WTC11 (cell line): ENCODE data around the gene KCNIP4. TPM values are rescaled to one million over a fixed set of nuclear protein-coding genes. Genes with fewer than 3 reads are reported as not detected.

Experiments
- ATAC-seq: fragments of 200-7000 bp; cut with Tn5 transposase; 2 replicates; pipeline ENCODE4 v1.10.0; 2021; ENCODE audit warnings: mild to moderate bottlenecking, moderate library complexity
- CTCF ChIA-PET: fragments of 300-600 bp; sonication (Branson Sonifier 250); formaldehyde crosslinking; loops from one replicate; lab custom pipeline; 2021; ENCODE audit warnings: antibody characterized with exemption; lab: Charles Lee
- POLR2A ChIA-PET: fragments of 350-600 bp; sonication (Branson Sonifier 250); formaldehyde crosslinking; loops from one replicate; lab custom pipeline; 2021; ENCODE audit warnings: antibody characterized with exemption; lab: Charles Lee
- DNase-seq: peaks from one replicate; pipeline ENCODE4 v3.0.0; 2021; ENCODE audit warnings: low spot score
- H3K27ac Mint-ChIP-seq: 2 replicates; pipeline ENCODE4 v1.8.0; 2021; ENCODE audit warnings: mixed read lengths
- H3K27me3 Mint-ChIP-seq: 2 replicates; pipeline ENCODE4 v1.8.0; 2021; ENCODE audit warnings: low read depth, mild to moderate bottlenecking, moderate library complexity, mixed read lengths
- H3K36me3 Mint-ChIP-seq: 2 replicates; pipeline ENCODE4 v1.8.0; 2021; ENCODE audit warnings: mixed read lengths
- H3K4me1 Mint-ChIP-seq: 2 replicates; pipeline ENCODE4 v1.8.0; 2022; ENCODE audit warnings: mixed read lengths
- H3K4me3 Mint-ChIP-seq: 2 replicates; pipeline ENCODE4 v1.8.0; 2021; ENCODE audit warnings: mild to moderate bottlenecking, moderate library complexity, mixed read lengths
- H3K9me3 Mint-ChIP-seq: 2 replicates; pipeline ENCODE4 v1.8.0; 2021; ENCODE audit warnings: mixed read lengths
- CREM ChIP-seq: sonication (generic); formaldehyde crosslinking; IDR thresholded peaks from 2 replicates; pipeline ENCODE4 v1.8.1; 2022; ENCODE audit warnings: mild to moderate bottlenecking, missing genetic modification reagents, moderate library complexity
- ELF4 ChIP-seq: sonication (generic); formaldehyde crosslinking; IDR thresholded peaks from 2 replicates; pipeline ENCODE4 v1.8.1; 2022; ENCODE audit warnings: low read depth, mild to moderate bottlenecking, moderate library complexity, missing genetic modification reagents
- ERG ChIP-seq: fragments of 250-450 bp; sonication (Bioruptor Pico); IDR thresholded peaks from 2 replicates; pipeline ENCODE4 v1.8.0; 2021; ENCODE audit warnings: mild to moderate bottlenecking
- ETV6 ChIP-seq: sonication (generic); formaldehyde crosslinking; IDR thresholded peaks from 2 replicates; pipeline ENCODE4 v1.8.1; 2022; ENCODE audit warnings: mild to moderate bottlenecking, missing genetic modification reagents
- FOXK1 ChIP-seq: sonication (generic); formaldehyde crosslinking; IDR thresholded peaks from 2 replicates; pipeline ENCODE4 v1.8.0; 2022; ENCODE audit warnings: mild to moderate bottlenecking, moderate library complexity, missing genetic modification reagents
- HMGA2 ChIP-seq: fragments of 250-450 bp; sonication (Bioruptor Pico); IDR thresholded peaks from 2 replicates; pipeline ENCODE4 v1.4.0; 2021; ENCODE audit warnings: mild to moderate bottlenecking, moderate library complexity
- IRF2 ChIP-seq: sonication (generic); formaldehyde crosslinking; IDR thresholded peaks from 2 replicates; pipeline ENCODE4 v1.8.0; 2022; ENCODE audit warnings: low read depth, missing genetic modification reagents, borderline replicate concordance
- OVOL2 ChIP-seq: fragments of 250-450 bp; sonication (Bioruptor Pico); IDR thresholded peaks from 2 replicates; pipeline ENCODE4 v1.9.0; 2021; ENCODE audit warnings: mild to moderate bottlenecking, borderline replicate concordance
- PRDM15 ChIP-seq: sonication (generic); formaldehyde crosslinking; IDR thresholded peaks from 2 replicates; pipeline ENCODE4 v1.8.0; 2022; ENCODE audit warnings: missing genetic modification reagents
- PRRX2 ChIP-seq: fragments of 250-450 bp; sonication (Bioruptor Pico); IDR thresholded peaks from 2 replicates; pipeline ENCODE4 v1.8.0; 2021; ENCODE audit warnings: mild to moderate bottlenecking
- SMAD3 ChIP-seq: sonication (generic); formaldehyde crosslinking; IDR thresholded peaks from 2 replicates; pipeline ENCODE4 v1.8.0; 2022; ENCODE audit warnings: missing genetic modification reagents, mild to moderate bottlenecking, borderline replicate concordance
- SMAD4 ChIP-seq: sonication (generic); formaldehyde crosslinking; IDR thresholded peaks from 2 replicates; pipeline ENCODE4 v1.8.0; 2022; ENCODE audit warnings: mild to moderate bottlenecking, missing genetic modification reagents
- SOX15 ChIP-seq: fragments of 250-450 bp; sonication (Bioruptor Pico); IDR thresholded peaks from 2 replicates; pipeline ENCODE4 v1.9.0; 2021; ENCODE audit warnings: mild to moderate bottlenecking
- TCF7 ChIP-seq: sonication (generic); formaldehyde crosslinking; IDR thresholded peaks from 2 replicates; pipeline ENCODE4 v1.8.0; 2022; ENCODE audit warnings: mild to moderate bottlenecking, low read depth, missing genetic modification reagents, moderate library complexity
- TEAD4 ChIP-seq: sonication (generic); formaldehyde crosslinking; IDR thresholded peaks from 2 replicates; pipeline ENCODE4 v1.8.0; 2022; ENCODE audit warnings: mild to moderate bottlenecking, missing genetic modification reagents
- ZNF219 ChIP-seq: sonication (generic); formaldehyde crosslinking; IDR thresholded peaks from 2 replicates; pipeline ENCODE4 v1.8.0; 2023; ENCODE audit warnings: missing genetic modification reagents, mild to moderate bottlenecking, borderline replicate concordance
- total RNA-seq: library from RNA; stranded (reverse); gene quantifications from 3 replicates; pipeline ENCODE4 v1.2.3, GENCODE V29; 2021
- TF ChIP-seq, protein P1 (sequence below): fragments of 250-450 bp; sonication (Bioruptor Pico); IDR thresholded peaks from 2 replicates; pipeline ENCODE4 v1.9.0; 2021; ENCODE audit warnings: mild to moderate bottlenecking
- TF ChIP-seq, protein P2 (sequence below): sonication (generic); formaldehyde crosslinking; IDR thresholded peaks from 2 replicates; pipeline ENCODE4 v1.8.0; 2022; ENCODE audit warnings: mild to moderate bottlenecking, missing genetic modification reagents
- TF ChIP-seq, protein P3 (sequence below): sonication (generic); formaldehyde crosslinking; IDR thresholded peaks from 2 replicates; pipeline ENCODE4 v1.8.1; 2023; ENCODE audit warnings: mild to moderate bottlenecking, moderate library complexity, missing genetic modification reagents

KCNIP4 gene
- total RNA-seq, 1 experiment from 2014 or later: not detected

GRCh38 chr4:21645776-21646175, 302.8 kb downstream of the KCNIP4 start (continued):
- TF ChIP-seq PRDM15 (CRISPR knock-in tag) (no peak), PRRX2 (CRISPR knock-in tag) (no peak), ERG (CRISPR knock-in tag) (no peak), CREM (no peak), ETV6 (CRISPR knock-in tag) (no peak), SMAD4 (no peak), FOXK1 (no peak), SMAD3 (CRISPR knock-in tag) (no peak), IRF2 (CRISPR knock-in tag) (no peak)
- TF ChIP-seq, protein P1, sequence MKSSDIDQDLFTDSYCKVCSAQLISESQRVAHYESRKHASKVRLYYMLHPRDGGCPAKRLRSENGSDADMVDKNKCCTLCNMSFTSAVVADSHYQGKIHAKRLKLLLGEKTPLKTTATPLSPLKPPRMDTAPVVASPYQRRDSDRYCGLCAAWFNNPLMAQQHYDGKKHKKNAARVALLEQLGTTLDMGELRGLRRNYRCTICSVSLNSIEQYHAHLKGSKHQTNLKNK (CRISPR knock-in tag): no peak
- TF ChIP-seq, all 79 proteins: peak for 0

- CTCF ChIA-PET: no interaction called here
- DNase-seq (no peak), ATAC-seq (no peak)
- Mint-ChIP-seq H3K9me3 (no peaks in the 10 kb centered on the region), H3K27ac (no peak overlapping the region), H3K4me1 (no peaks in the 10 kb centered on the region), H3K27me3 (no peaks in the 10 kb centered on the region), H3K36me3 (no peaks in the 10 kb centered on the region), H3K4me3 (no peak overlapping the region)
- no peak for TF ChIP-seq ELF4 (CRISPR knock-in tag)
- no peak for TF ChIP-seq TEAD4 (CRISPR knock-in tag)
- TF ChIP-seq HMGA2 (CRISPR knock-in tag): no peak
- TF ChIP-seq, protein P2, sequence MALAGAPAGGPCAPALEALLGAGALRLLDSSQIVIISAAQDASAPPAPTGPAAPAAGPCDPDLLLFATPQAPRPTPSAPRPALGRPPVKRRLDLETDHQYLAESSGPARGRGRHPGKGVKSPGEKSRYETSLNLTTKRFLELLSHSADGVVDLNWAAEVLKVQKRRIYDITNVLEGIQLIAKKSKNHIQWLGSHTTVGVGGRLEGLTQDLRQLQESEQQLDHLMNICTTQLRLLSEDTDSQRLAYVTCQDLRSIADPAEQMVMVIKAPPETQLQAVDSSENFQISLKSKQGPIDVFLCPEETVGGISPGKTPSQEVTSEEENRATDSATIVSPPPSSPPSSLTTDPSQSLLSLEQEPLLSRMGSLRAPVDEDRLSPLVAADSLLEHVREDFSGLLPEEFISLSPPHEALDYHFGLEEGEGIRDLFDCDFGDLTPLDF (CRISPR knock-in tag): no peak
- TF ChIP-seq ETV6 (CRISPR knock-in tag): no peak
- no peak for TF ChIP-seq TCF7 (CRISPR knock-in tag)
- TF ChIP-seq, protein P3, sequence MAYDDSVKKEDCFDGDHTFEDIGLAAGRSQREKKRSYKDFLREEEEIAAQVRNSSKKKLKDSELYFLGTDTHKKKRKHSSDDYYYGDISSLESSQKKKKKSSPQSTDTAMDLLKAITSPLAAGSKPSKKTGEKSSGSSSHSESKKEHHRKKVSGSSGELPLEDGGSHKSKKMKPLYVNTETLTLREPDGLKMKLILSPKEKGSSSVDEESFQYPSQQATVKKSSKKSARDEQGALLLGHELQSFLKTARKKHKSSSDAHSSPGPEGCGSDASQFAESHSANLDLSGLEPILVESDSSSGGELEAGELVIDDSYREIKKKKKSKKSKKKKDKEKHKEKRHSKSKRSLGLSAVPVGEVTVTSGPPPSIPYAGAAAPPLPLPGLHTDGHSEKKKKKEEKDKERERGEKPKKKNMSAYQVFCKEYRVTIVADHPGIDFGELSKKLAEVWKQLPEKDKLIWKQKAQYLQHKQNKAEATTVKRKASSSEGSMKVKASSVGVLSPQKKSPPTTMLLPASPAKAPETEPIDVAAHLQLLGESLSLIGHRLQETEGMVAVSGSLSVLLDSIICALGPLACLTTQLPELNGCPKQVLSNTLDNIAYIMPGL: no peak
- TF ChIP-seq SOX15 (CRISPR knock-in tag): no peak
- no peak for TF ChIP-seq ZNF219 (CRISPR knock-in tag)
- TF ChIP-seq OVOL2: no peak
- POLR2A ChIA-PET: no interaction called here
These were observed 306.9 kb downstream of the KCNIP4 start for GRCh38 chr4:21641696-21642095.
